T1000 (cell line): ENCODE data around the gene TBC1D1.

Source experiments
- DNase-seq: peaks from one replicate; lab custom pipeline; 2025; ENCODE audit warnings: mixed read lengths; lab: John Stamatoyannopoulos, UW

Gene TBC1D1, protein sequence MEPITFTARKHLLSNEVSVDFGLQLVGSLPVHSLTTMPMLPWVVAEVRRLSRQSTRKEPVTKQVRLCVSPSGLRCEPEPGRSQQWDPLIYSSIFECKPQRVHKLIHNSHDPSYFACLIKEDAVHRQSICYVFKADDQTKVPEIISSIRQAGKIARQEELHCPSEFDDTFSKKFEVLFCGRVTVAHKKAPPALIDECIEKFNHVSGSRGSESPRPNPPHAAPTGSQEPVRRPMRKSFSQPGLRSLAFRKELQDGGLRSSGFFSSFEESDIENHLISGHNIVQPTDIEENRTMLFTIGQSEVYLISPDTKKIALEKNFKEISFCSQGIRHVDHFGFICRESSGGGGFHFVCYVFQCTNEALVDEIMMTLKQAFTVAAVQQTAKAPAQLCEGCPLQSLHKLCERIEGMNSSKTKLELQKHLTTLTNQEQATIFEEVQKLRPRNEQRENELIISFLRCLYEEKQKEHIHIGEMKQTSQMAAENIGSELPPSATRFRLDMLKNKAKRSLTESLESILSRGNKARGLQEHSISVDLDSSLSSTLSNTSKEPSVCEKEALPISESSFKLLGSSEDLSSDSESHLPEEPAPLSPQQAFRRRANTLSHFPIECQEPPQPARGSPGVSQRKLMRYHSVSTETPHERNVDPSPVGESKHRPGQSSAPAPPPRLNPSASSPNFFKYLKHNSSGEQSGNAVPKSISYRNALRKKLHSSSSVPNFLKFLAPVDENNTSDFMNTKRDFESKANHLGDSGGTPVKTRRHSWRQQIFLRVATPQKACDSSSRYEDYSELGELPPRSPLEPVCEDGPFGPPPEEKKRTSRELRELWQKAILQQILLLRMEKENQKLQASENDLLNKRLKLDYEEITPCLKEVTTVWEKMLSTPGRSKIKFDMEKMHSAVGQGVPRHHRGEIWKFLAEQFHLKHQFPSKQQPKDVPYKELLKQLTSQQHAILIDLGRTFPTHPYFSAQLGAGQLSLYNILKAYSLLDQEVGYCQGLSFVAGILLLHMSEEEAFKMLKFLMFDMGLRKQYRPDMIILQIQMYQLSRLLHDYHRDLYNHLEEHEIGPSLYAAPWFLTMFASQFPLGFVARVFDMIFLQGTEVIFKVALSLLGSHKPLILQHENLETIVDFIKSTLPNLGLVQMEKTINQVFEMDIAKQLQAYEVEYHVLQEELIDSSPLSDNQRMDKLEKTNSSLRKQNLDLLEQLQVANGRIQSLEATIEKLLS (N-terminal part only)

DNA sequence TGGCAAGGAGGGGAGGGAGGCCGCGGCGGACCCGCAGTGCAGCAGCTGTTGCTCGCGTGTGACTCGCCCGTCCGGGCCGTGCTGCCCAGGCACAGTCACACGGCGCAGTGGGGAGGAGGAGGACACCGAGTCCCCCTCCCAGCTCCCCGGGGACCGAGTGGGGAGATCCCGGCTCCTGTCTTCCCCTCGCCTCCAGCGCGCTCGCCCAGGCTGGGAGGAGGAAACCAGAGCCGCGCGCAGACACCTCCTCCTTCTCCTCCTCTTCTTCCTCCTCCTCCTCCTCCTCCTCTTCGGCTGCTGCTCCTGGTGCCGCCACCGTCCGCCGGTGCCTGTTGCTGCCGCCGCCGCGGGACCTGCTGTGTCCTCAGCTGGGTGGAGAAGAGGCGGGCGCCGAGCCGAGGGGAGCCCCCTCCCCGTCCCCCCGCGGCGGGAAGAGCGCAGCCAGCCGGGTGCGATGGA is at the start of gene TBC1D1:
TSS of gene TBC1D1 (plus strand) at position 284 of the 459 bp plus-strand sequence. CDS start 11,012 bp downstream, outside the sequence.
- no peak for DNase-seq

DNA sequence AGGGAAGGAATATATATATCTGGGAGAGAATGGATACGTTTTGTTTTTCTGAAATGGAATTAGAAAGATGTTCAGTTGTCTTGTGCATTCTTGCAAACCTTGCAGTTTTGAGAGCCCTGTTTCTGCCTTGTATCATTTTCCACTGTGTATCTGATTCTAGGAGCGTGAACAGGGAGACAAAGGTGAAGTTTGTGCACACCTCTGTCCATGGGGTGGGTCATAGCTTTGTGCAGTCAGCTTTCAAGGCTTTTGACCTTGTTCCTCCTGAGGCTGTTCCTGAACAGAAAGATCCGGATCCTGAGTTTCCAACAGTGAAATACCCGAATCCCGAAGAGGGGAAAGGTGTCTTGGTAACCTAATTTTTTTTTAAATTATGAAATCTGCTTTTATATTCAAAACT is 46.7 kb upstream of the TBC1D1 start:
- no peak for DNase-seq

DNA sequence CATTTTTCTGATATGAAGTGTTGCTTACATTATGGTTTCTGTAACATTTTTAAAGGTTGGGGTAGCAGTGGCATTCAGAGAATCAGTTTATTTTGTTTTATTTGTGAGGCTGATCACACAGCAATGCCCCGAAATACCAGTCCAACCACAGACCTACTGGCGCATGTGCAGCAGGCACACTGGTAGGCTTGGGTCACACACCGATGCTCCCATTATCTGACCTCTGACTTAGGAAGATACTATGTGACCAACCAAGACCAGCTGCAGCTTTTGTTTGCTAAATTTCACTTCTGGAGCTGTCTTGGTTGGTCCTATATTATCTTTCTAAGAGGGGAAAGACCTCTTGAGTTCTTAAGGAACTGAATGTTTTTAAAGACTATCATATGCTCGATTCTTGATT is 45.7 kb upstream of the TBC1D1 start:
- no peak for DNase-seq

DNA sequence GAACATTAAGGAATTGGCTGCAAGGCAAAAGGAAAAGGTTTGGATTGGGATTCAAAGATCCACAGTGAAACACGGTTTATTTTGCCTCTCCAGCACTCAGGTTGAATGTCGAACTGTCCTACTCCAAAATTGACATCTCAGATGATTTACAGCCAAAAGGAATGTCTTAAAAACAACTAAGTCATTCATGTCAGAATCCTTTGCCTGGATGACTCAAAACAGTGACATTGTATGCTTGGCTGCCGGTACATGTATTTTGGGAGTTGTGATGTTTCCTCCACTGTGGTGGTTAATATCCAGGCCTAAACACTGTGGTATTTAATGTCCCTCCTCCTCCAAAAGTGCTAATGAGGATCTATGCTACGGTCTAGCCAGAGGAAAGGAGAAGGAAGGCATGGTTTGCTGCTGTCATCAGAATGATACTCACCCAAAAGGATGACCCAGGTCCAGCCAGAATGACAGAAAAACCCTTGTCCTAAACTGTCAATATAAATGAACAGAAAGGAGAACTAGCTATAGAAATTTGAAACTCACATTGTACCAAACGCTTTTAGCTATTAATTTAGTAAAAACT is 43.5 kb upstream of the TBC1D1 start:
- DNase-seq: no peak

DNA sequence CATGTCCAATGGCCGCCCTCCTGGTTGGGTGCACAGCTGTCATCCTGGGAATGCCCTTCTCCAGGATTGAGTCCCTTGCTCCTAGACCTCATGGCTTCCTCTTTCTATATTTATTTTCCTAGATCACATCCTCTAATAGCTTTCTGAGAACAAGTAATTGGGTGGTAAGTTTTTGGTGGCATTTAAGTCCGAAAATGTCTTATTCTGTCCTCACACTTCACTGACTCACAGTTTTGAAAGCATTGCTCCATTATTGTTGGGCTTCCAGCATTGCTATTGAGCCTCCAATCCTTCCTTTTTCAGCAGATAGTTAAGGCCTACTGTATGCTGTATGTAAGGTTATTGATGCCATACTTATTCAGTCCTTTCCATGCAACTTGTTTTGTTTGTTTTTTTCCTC is 38.5 kb upstream of the TBC1D1 start:
- DNase-seq: no peak

DNA sequence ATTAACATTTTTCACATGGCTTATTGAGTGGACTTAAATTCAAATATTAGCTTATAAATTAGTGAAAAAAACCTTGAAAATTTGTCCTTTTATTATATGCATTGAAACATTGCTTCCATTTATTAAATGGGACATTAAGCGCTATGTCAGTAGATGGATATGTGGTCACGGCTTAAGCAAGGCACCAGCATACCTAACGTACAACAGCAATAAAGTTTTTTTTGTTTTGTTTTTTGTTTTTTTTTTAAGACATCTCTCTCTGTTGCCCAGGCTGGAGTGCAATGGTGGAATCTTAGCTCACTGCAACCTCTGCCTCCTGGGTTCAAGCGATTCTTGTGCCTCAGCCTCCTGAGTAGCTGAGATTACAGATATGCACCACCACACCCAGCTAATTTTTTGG is 32.8 kb upstream of the TBC1D1 start:
- DNase-seq: no peak

DNA sequence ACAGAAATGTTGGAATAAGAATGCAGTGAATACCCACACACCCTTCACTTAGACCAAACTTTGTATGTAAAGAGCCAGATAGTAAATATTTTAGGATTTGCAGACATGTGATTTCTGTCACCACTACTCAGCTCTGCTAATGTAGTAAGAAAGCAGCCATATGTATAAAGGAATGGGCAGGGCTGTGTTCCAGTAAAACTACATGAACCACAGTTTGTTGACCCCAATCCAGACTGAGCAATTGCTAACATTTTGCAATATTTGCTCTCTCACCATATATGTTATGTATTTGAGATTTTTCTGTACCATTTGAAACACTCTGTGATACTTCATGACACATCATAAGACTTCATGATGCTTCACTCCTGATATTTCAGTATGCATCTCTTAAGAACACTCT is 32.0 kb upstream of the TBC1D1 start:
- no peak for DNase-seq

DNA sequence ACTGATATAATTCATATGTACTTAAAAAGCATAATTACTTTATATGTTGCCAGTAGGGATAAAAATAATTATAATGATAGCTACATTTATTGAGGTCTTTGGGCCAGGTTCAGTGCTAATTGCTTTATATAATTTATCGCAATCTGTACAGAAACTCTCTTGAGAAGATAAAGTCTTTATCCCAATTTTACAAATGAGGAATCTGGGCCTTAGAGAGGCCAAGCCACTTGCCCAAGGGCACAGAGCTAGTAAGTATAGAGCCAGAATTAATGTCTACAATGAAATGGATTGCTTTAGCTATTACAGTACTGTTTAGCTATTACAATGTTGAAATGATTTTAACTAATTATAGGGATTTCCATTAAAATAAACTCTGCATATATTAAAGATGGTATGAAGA is 30.6 kb upstream of the TBC1D1 start:
- no peak for DNase-seq

DNA sequence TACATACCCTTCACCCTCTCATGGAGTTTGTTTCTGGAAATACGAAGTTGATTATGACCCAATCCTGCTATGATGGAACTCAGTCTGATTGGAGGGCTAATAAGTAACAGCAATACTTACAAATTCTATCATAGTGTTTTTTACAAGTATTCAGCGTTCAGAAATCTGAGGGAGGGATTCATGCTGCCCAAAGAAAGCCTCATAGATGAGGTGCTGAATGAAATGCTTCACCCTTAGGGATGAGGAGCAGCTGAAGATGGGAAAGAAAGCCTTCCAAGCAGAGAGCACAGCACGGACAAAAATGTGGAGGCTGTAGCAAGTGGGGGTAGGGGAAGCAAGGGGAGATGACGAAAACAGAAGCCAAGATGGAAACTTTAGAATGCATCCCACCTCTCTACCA is 27.9 kb upstream of the TBC1D1 start:
- no peak for DNase-seq

DNA sequence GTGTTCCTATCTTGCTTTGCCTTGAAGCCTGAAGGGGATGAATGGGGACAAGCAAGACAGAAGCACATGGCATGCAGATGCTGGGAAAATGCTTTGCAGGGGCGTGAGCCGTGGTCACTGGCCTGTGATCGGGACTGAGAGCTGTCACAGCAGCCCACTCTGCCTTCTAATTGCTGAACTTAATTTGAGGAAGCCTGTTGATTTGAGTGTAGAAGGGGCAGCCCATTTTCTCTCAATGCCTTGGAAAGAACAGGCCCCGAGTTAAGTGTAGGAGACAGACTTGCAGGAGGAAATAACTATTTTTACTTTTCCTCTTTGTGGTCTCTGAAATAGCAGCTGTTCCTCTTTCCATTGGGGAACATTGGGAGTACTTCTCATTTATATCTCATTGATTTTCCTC is 26.1 kb upstream of the TBC1D1 start:
- no peak for DNase-seq

DNA sequence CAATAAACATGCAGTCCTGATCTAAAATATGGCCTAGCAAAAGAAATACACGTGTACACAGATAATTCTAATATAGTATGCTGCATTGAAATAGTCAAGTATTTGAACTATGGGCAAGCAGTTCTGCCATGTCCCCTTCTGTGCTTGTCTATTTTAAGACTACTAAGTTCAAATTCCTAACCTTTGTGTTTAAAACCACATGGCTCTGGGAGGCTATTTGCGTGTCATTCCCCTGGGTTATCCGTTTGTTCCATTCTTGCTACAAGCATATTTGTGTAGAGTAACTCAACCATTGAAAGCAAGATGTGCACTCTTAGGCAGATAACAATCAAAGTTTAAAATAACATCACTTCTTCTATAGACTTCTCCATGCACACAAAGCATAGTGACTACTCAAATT is 25.4 kb upstream of the TBC1D1 start:
- DNase-seq: no peak

DNA sequence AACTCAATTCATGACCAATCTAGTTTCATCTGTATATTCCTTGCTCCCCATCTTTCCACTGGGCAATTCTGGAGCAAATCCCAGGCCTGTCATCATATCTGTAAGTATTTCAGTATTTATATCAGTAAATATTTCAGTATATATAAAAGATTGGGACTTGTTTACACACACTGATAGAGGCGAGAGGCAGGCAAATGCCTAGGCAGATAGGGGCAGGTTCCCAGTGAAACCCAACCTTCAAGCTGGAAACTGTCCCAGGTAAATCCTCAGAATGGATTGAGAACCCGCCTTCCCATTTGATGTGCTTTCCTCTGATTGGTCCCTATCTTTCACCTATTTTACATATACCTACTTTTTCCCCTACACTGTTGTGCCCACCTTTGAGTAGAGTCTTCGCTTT is 23.8 kb upstream of the TBC1D1 start:
- DNase-seq: no peak

DNA sequence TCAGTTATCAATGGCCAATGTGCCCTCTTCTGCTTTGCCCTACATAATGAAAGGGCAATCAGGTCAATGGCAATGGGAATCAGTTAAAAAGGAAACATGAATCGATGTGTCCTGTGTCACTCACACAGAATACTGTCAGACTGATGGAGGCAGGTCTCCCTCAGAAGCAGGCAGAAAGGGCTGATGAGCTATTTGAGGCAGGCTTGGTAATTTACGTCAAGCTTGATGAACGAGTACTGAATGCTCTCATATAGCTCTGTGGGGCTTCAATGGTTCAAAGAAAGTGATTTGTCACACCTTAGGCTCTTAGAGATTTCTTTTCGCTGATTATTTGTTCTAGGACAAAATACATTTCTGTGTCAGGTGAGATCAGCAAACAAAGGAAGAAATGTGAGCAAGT is 22.6 kb upstream of the TBC1D1 start:
- no peak for DNase-seq

DNA sequence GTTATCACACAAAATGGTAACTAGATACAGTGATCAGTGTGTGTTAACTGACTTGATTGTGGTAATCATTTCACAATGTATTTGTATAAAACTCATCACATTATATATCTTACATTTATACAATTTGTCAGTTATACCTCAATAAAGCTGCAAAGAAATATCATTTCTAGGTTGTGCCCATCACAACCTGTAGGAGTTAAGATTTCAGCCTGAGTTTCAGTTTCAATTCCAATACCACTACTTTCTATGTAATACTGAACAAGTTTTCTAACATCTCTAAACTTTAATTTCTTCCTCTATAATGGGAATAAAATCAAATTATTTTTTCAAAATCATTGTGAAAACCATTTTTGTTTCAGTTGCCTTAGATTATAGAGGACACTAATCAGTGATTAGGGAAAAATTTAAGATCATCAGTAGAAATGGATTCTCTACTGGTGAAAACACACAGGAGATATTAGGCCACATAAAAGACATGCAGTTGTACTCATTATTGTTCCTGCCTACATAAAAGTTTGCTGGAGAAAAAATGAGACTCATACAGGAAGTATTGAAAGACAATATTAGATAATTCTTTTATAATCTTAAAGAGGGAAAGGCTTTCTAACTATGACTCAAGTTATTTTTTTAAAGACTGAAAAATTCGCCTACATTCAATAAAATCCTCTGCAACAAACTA is 18.4 kb upstream of the TBC1D1 start:
- no peak for DNase-seq

DNA sequence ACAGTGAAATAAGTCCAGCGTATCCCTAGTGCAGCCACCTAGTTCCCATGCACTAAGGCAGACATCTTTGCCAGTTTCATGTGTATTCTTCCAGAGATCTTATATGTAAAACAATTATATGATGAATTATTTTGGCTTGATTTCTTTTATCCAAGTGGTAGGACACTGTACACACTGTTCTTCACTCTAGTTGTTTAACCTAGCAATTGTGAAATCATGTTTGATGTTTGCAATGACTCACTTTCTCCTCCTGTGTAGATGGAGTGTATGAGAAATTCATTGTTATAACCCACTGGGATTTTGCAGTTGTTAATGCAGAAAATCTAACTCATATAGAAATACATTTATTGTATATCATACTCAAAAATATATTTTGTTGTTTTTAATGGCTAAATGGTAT is 17.5 kb upstream of the TBC1D1 start:
- no peak for DNase-seq

DNA sequence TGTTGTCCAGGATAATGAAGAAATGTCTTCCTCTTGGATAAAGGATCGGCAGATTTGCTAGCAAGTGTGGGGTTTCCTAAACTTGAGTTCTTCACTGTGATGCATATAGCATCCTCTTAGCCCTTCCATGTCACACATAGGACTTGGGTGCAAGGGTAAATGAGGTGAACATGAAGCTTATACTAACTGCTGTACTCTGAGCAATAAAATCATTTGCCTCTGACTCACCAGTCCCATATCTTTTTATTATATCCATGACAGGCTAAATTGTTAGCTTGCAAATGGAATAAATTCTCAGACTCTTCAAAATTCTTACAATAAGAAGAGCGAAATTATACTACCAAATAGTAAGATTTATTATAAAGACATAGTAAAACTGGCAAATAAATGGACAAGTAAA is 14.7 kb upstream of the TBC1D1 start:
- no peak for DNase-seq

DNA sequence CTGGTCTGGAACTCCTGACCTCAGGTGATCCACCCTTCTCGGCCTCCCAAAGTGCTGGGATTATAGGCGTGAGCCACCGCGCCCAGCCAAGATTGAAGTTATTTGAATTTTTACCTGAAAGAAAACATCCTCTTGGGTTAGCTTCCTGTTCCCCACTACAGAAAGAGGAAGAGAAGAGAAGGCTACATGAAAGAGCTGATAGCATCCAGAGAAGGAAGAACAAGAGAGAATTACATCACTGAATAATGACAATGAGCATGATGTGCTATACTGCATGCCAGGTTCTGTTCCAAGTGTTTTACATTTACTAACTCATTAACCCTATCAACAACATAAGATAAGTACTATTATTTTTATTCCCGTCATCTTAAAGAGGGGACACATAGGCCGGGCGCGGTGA is 11.5 kb upstream of the TBC1D1 start:
- DNase-seq: no peak

DNA sequence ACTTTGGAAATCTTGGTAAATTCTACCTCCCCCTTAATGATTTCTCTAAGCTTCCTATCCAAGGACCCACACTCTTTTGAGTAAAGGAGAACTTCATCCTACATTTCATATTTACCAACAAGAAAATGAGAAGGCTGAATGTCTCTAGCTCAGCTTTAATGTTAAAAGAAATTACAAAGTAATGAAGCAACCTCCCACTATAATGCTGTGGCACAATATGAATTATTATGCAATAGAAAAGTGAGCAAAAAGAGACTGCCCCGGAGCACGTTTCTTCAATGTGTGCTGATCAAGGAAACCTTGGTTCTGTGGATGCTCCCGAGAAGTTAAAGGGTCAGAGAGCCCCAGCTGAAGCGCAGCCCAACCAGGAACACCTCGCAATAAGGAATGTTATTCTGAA is 9.1 kb upstream of the TBC1D1 start:
- DNase-seq: no peak

DNA sequence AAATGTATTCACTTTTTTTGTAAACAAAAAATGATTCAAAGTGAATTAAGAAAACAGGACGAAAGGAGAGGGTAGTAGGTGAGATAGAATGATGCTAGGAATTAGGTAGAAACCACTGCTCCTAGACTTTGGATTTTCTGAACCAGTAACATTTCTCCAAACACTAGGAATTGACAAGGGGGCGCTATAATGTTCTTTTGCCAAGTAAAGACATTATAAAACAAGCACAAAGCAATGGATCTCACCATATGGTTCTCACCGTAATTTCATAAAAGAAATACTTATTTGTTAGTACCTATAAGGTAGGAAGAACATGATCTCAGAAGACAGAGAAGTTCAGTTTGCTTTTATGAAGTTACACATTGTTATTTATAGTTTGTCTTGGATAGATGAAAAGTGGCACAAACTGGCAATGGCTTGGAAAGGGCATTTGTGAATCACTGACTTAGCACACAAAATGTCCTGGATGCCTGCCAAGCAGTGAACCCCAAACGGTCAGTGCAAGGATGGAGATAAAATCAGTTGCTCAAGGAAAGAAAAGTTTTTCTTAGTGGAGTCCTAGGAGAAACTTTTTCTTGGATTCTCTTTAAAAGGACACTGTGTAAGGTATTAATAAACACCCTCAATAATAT is 8.1 kb upstream of the TBC1D1 start:
- DNase-seq: no peak

DNA sequence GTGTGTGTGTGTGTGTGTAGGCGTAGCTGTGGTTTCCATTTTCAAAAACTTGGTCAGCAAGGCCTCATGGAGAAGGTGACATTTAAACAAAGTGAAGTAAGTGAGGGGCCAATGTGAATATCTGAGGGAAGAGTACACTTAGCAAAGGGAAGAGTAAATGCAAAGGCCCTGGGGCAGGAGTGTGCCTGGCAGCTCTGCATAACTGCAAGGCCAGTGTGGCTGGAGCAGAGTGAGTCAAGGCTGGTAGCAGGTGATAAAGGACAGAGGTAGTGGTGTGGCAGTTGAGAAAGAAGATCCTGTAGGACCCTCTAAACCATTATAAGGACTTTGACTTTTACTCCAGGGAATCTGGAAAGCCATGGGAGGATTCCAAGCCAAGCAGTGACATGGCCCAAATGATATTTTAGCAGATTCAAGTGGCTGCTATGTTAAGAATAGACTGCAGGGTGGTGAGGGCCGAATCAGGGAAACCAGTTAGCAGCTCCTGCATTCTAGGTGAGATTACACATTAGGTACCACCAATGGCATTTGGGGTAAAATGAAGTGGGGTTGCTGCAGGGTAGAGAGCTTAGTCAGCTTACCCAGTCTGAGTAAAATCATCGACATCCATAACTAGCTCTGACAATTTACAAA is 5.9 kb upstream of the TBC1D1 start:
- DNase-seq: no peak

DNA sequence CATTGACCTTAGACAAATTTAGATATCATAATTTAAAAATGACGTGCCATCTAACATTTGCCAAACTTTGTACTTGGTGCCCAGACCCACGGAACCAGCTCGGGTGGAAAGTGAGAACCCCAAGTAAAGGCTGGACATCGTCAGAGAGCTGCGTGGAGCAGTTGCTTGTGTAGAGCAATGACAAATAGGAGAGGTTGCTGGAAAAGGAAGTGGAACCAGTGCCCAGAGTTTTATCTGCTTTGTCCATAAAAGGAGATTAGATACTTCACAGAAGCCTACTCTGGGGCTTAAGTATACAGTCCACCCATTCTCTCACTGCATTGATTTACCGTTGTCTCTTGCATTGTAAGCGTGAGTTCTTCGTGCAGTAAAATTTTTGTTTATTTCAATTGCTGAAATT is 5.4 kb upstream of the TBC1D1 start:
- DNase-seq: no peak
